Measurements from ENCODE around the gene ERBB4. TPM values are rescaled to one million over a fixed set of nuclear protein-coding genes. Genes with fewer than 3 reads are reported as not detected.

Gene ERBB4
- total and polyA plus RNA-seq, 2 of the 8 experiments (the other 6 are each of a cell fraction or from before 2014, with no cell fraction given): 0.34 to 1.3 TPM

DNA sequence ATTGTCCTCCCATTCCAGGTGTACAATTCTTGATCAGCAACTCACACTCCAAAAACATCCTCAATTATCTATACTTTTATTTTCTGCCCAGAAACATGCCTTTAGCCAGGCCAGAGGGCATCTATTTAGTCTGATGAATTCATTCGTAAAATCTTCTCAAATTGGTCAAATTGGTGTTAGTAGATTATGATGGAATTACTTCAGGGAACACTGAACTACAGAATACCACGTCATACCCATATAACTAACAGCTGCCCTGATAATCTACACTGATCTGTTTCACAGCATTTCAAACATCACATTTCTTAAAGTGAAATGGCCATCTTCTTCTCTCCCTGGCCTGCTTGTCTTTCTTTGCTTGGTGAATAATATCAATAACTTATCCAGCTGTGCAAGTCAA is 1140.8 kb downstream of the ERBB4 start (continued):
- TF ChIP-seq, protein P1, sequence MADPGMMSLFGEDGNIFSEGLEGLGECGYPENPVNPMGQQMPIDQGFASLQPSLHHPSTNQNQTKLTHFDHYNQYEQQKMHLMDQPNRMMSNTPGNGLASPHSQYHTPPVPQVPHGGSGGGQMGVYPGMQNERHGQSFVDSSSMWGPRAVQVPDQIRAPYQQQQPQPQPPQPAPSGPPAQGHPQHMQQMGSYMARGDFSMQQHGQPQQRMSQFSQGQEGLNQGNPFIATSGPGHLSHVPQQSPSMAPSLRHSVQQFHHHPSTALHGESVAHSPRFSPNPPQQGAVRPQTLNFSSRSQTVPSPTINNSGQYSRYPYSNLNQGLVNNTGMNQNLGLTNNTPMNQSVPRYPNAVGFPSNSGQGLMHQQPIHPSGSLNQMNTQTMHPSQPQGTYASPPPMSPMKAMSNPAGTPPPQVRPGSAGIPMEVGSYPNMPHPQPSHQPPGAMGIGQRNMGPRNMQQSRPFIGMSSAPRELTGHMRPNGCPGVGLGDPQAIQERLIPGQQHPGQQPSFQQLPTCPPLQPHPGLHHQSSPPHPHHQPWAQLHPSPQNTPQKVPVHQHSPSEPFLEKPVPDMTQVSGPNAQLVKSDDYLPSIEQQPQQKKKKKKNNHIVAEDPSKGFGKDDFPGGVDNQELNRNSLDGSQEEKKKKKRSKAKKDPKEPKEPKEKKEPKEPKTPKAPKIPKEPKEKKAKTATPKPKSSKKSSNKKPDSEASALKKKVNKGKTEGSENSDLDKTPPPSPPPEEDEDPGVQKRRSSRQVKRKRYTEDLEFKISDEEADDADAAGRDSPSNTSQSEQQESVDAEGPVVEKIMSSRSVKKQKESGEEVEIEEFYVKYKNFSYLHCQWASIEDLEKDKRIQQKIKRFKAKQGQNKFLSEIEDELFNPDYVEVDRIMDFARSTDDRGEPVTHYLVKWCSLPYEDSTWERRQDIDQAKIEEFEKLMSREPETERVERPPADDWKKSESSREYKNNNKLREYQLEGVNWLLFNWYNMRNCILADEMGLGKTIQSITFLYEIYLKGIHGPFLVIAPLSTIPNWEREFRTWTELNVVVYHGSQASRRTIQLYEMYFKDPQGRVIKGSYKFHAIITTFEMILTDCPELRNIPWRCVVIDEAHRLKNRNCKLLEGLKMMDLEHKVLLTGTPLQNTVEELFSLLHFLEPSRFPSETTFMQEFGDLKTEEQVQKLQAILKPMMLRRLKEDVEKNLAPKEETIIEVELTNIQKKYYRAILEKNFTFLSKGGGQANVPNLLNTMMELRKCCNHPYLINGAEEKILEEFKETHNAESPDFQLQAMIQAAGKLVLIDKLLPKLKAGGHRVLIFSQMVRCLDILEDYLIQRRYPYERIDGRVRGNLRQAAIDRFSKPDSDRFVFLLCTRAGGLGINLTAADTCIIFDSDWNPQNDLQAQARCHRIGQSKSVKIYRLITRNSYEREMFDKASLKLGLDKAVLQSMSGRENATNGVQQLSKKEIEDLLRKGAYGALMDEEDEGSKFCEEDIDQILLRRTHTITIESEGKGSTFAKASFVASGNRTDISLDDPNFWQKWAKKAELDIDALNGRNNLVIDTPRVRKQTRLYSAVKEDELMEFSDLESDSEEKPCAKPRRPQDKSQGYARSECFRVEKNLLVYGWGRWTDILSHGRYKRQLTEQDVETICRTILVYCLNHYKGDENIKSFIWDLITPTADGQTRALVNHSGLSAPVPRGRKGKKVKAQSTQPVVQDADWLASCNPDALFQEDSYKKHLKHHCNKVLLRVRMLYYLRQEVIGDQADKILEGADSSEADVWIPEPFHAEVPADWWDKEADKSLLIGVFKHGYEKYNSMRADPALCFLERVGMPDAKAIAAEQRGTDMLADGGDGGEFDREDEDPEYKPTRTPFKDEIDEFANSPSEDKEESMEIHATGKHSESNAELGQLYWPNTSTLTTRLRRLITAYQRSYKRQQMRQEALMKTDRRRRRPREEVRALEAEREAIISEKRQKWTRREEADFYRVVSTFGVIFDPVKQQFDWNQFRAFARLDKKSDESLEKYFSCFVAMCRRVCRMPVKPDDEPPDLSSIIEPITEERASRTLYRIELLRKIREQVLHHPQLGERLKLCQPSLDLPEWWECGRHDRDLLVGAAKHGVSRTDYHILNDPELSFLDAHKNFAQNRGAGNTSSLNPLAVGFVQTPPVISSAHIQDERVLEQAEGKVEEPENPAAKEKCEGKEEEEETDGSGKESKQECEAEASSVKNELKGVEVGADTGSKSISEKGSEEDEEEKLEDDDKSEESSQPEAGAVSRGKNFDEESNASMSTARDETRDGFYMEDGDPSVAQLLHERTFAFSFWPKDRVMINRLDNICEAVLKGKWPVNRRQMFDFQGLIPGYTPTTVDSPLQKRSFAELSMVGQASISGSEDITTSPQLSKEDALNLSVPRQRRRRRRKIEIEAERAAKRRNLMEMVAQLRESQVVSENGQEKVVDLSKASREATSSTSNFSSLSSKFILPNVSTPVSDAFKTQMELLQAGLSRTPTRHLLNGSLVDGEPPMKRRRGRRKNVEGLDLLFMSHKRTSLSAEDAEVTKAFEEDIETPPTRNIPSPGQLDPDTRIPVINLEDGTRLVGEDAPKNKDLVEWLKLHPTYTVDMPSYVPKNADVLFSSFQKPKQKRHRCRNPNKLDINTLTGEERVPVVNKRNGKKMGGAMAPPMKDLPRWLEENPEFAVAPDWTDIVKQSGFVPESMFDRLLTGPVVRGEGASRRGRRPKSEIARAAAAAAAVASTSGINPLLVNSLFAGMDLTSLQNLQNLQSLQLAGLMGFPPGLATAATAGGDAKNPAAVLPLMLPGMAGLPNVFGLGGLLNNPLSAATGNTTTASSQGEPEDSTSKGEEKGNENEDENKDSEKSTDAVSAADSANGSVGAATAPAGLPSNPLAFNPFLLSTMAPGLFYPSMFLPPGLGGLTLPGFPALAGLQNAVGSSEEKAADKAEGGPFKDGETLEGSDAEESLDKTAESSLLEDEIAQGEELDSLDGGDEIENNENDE (IDR thresholded peaks at IDR 0.05; ENCODE audit: insufficient replicate concordance, low read length): no peak
- no peak for TF ChIP-seq EGR1 (IDR thresholded peaks at IDR 0.05; ENCODE audit: borderline replicate concordance, low read depth, low read length)
- TF ChIP-seq SUZ12 (IDR thresholded peaks at IDR 0.05; ENCODE audit: low read length): no peak
- no peak for TF ChIP-seq NRF1 (IDR thresholded peaks at IDR 0.05; ENCODE audit: low read depth, low read length)
- no peak for TF ChIP-seq SRF (IDR thresholded peaks at IDR 0.05; ENCODE audit: low read depth, low read length)
- TF ChIP-seq BACH1 (IDR thresholded peaks at IDR 0.05; ENCODE audit: low read length): no peak
- TF ChIP-seq RAD21 (IDR thresholded peaks at IDR 0.05 in 1 of 2, conservative IDR thresholded peaks at IDR 0.05 in 1 of 2; ENCODE audit: low read depth in 2 of 2, low read length in 2 of 2): no peak
- TF ChIP-seq PHF8 (conservative IDR thresholded peaks at IDR 0.05; ENCODE audit: low read depth, low read length): no peak
- TF ChIP-seq POLR2AphosphoS5 (IDR thresholded peaks at IDR 0.05; ENCODE audit: low read depth, low read length): no peak
- TF ChIP-seq SIRT6 (IDR thresholded peaks at IDR 0.05; ENCODE audit: low read length): no peak
- TF ChIP-seq CBX5 (IDR thresholded peaks at IDR 0.05; ENCODE audit: low read depth, low read length): no peak
- TF ChIP-seq SP1 (IDR thresholded peaks at IDR 0.05; ENCODE audit: low read depth, low read length): no peak
